ENCODE data around the gene TBX10.

DNA sequence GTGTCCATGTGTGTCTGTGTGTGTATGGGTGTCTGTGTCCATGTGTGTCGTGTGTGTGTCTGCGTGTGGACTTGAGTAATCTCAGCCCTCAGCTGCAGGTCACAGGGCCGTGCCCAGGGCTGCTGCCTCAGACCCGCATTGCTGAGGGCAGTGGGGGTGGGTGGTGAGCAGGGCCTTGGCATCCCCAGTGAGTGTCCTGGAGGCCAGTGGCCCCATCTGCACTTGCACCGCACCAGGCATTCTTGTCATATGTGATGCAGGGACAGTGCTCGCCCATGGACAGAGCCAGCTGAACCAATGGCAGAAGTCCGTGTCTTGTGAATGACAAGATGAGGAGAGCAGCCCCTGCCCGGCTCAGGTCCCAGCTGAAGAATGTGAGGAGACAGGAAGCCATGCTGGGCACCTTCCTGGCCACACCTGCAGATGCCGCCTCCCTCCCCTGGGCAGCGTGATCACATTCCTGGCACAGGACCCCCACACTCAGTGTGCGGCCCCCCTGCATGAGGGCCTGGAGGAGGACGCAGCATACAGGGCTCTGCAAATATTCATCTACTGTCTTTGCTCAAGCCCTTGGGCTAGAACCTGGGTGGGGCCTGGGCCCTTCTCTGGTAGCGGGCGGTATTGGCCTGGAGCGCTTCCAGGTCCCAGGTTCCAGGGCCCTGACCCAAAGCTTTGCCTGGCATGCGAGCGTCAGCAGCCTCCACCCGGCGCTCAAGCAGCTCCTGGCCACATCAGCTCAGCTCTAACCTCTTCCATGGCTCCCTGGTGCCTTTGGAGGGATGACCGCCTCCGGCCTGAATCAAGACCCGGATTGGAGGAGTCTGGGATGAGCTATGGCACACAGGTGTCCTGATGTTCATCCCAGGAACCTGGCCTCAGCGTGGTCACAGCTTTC is 31.0 kb upstream of the TBX10 start:
- TF ChIP-seq RAD21 (IDR thresholded peaks at IDR 0.05) = no peak
- TF ChIP-seq, protein P1, sequence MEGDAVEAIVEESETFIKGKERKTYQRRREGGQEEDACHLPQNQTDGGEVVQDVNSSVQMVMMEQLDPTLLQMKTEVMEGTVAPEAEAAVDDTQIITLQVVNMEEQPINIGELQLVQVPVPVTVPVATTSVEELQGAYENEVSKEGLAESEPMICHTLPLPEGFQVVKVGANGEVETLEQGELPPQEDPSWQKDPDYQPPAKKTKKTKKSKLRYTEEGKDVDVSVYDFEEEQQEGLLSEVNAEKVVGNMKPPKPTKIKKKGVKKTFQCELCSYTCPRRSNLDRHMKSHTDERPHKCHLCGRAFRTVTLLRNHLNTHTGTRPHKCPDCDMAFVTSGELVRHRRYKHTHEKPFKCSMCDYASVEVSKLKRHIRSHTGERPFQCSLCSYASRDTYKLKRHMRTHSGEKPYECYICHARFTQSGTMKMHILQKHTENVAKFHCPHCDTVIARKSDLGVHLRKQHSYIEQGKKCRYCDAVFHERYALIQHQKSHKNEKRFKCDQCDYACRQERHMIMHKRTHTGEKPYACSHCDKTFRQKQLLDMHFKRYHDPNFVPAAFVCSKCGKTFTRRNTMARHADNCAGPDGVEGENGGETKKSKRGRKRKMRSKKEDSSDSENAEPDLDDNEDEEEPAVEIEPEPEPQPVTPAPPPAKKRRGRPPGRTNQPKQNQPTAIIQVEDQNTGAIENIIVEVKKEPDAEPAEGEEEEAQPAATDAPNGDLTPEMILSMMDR (IDR thresholded peaks at IDR 0.05; ENCODE audit: low read depth, low read length, missing input control) = no peak
- no peak for TF ChIP-seq JUND (IDR thresholded peaks at IDR 0.05)
- TF ChIP-seq, protein P2, sequence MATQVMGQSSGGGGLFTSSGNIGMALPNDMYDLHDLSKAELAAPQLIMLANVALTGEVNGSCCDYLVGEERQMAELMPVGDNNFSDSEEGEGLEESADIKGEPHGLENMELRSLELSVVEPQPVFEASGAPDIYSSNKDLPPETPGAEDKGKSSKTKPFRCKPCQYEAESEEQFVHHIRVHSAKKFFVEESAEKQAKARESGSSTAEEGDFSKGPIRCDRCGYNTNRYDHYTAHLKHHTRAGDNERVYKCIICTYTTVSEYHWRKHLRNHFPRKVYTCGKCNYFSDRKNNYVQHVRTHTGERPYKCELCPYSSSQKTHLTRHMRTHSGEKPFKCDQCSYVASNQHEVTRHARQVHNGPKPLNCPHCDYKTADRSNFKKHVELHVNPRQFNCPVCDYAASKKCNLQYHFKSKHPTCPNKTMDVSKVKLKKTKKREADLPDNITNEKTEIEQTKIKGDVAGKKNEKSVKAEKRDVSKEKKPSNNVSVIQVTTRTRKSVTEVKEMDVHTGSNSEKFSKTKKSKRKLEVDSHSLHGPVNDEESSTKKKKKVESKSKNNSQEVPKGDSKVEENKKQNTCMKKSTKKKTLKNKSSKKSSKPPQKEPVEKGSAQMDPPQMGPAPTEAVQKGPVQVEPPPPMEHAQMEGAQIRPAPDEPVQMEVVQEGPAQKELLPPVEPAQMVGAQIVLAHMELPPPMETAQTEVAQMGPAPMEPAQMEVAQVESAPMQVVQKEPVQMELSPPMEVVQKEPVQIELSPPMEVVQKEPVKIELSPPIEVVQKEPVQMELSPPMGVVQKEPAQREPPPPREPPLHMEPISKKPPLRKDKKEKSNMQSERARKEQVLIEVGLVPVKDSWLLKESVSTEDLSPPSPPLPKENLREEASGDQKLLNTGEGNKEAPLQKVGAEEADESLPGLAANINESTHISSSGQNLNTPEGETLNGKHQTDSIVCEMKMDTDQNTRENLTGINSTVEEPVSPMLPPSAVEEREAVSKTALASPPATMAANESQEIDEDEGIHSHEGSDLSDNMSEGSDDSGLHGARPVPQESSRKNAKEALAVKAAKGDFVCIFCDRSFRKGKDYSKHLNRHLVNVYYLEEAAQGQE (IDR thresholded peaks at IDR 0.05) = no peak
- no peak for TF ChIP-seq RXRA (IDR thresholded peaks at IDR 0.05)
- TF ChIP-seq TAF1 (conservative IDR thresholded peaks at IDR 0.05) = no peak
- TF ChIP-seq EGR1 (IDR thresholded peaks at IDR 0.05; ENCODE audit: low read depth in 2 of 2) = no peak
- TF ChIP-seq, protein P3, sequence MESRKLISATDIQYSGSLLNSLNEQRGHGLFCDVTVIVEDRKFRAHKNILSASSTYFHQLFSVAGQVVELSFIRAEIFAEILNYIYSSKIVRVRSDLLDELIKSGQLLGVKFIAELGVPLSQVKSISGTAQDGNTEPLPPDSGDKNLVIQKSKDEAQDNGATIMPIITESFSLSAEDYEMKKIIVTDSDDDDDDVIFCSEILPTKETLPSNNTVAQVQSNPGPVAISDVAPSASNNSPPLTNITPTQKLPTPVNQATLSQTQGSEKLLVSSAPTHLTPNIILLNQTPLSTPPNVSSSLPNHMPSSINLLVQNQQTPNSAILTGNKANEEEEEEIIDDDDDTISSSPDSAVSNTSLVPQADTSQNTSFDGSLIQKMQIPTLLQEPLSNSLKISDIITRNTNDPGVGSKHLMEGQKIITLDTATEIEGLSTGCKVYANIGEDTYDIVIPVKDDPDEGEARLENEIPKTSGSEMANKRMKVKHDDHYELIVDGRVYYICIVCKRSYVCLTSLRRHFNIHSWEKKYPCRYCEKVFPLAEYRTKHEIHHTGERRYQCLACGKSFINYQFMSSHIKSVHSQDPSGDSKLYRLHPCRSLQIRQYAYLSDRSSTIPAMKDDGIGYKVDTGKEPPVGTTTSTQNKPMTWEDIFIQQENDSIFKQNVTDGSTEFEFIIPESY (IDR thresholded peaks at IDR 0.05) = no peak
